WTC11 (cell line): Measurements from ENCODE around the gene RTKN2. TPM values are rescaled to one million over a fixed set of nuclear protein-coding genes. Genes with fewer than 3 reads are reported as not detected.

ENCODE experiments used
- ATAC-seq: fragments of 200-7000 bp; cut with Tn5 transposase; 2 replicates; pipeline ENCODE4 v1.10.0; 2021; ENCODE audit warnings: mild to moderate bottlenecking, moderate library complexity
- CTCF ChIA-PET: fragments of 300-600 bp; sonication (Branson Sonifier 250); formaldehyde crosslinking; loops from one replicate; lab custom pipeline; 2021; ENCODE audit warnings: antibody characterized with exemption; lab: Charles Lee
- POLR2A ChIA-PET: fragments of 350-600 bp; sonication (Branson Sonifier 250); formaldehyde crosslinking; loops from one replicate; lab custom pipeline; 2021; ENCODE audit warnings: antibody characterized with exemption; lab: Charles Lee
- DNase-seq: peaks from one replicate; pipeline ENCODE4 v3.0.0; 2021; ENCODE audit warnings: low spot score
- H3K27ac Mint-ChIP-seq: 2 replicates; pipeline ENCODE4 v1.8.0; 2021; ENCODE audit warnings: mixed read lengths
- H3K27me3 Mint-ChIP-seq: 2 replicates; pipeline ENCODE4 v1.8.0; 2021; ENCODE audit warnings: low read depth, mild to moderate bottlenecking, moderate library complexity, mixed read lengths
- H3K36me3 Mint-ChIP-seq: 2 replicates; pipeline ENCODE4 v1.8.0; 2021; ENCODE audit warnings: mixed read lengths
- H3K4me1 Mint-ChIP-seq: 2 replicates; pipeline ENCODE4 v1.8.0; 2022; ENCODE audit warnings: mixed read lengths
- H3K4me3 Mint-ChIP-seq: 2 replicates; pipeline ENCODE4 v1.8.0; 2021; ENCODE audit warnings: mild to moderate bottlenecking, moderate library complexity, mixed read lengths
- H3K9me3 Mint-ChIP-seq: 2 replicates; pipeline ENCODE4 v1.8.0; 2021; ENCODE audit warnings: mixed read lengths
- ATF6 ChIP-seq: sonication (generic); formaldehyde crosslinking; IDR thresholded peaks from 2 replicates; pipeline ENCODE4 v1.8.1; 2023; ENCODE audit warnings: mild to moderate bottlenecking, missing genetic modification reagents
- CBFB ChIP-seq: sonication (generic); formaldehyde crosslinking; IDR thresholded peaks from 2 replicates; pipeline ENCODE4 v1.8.1; 2022; ENCODE audit warnings: mild to moderate bottlenecking, low read depth, missing genetic modification reagents
- E2F5 ChIP-seq: sonication (generic); formaldehyde crosslinking; IDR thresholded peaks from 2 replicates; pipeline ENCODE4 v1.8.1; 2022; ENCODE audit warnings: mild to moderate bottlenecking, moderate library complexity, missing genetic modification reagents
- EMX1 ChIP-seq: fragments of 250-450 bp; sonication (Bioruptor Pico); IDR thresholded peaks from 2 replicates; pipeline ENCODE4 v1.8.0; 2021; ENCODE audit warnings: mild to moderate bottlenecking
- ETV6 ChIP-seq: sonication (generic); formaldehyde crosslinking; IDR thresholded peaks from 2 replicates; pipeline ENCODE4 v1.8.1; 2022; ENCODE audit warnings: mild to moderate bottlenecking, missing genetic modification reagents
- GTF2I ChIP-seq: fragments of 250-450 bp; sonication (Bioruptor Pico); conservative IDR thresholded peaks from 2 replicates; pipeline ENCODE4 v1.4.0; 2021; ENCODE audit warnings: mild to moderate bottlenecking
- NFE2L1 ChIP-seq: sonication (generic); formaldehyde crosslinking; IDR thresholded peaks from 2 replicates; pipeline ENCODE4 v1.8.1; 2023; ENCODE audit warnings: missing genetic modification reagents
- PRRX2 ChIP-seq: fragments of 250-450 bp; sonication (Bioruptor Pico); IDR thresholded peaks from 2 replicates; pipeline ENCODE4 v1.8.0; 2021; ENCODE audit warnings: mild to moderate bottlenecking
- RORB ChIP-seq: fragments of 250-450 bp; sonication (Bioruptor Pico); IDR thresholded peaks from 2 replicates; pipeline ENCODE4 v1.9.0; 2021; ENCODE audit warnings: mild to moderate bottlenecking
- USF1 ChIP-seq: sonication (generic); formaldehyde crosslinking; IDR thresholded peaks from 2 replicates; pipeline ENCODE4 v1.8.0; 2022; ENCODE audit warnings: mild to moderate bottlenecking, missing genetic modification reagents
- ZNF232 ChIP-seq: sonication (generic); formaldehyde crosslinking; IDR thresholded peaks from 2 replicates; pipeline ENCODE4 v1.8.0; 2022; ENCODE audit warnings: mild to moderate bottlenecking, missing genetic modification reagents
- ZNF281 ChIP-seq: sonication (generic); formaldehyde crosslinking; IDR thresholded peaks from 2 replicates; pipeline ENCODE4 v1.8.0; 2023; ENCODE audit warnings: mild to moderate bottlenecking, missing genetic modification reagents
- ZNF317 ChIP-seq: sonication (generic); formaldehyde crosslinking; IDR thresholded peaks from 2 replicates; pipeline ENCODE4 v1.8.1; 2023; ENCODE audit warnings: low read depth, mild to moderate bottlenecking, moderate library complexity, missing genetic modification reagents, borderline replicate concordance
- ZNF532 ChIP-seq: fragments of 250-450 bp; sonication (Bioruptor Pico); IDR thresholded peaks from 2 replicates; pipeline ENCODE4 v1.9.0; 2021; ENCODE audit warnings: mild to moderate bottlenecking, borderline replicate concordance
- ZNF671 ChIP-seq: fragments of 250-450 bp; sonication (Bioruptor Pico); IDR thresholded peaks from 2 replicates; pipeline ENCODE4 v1.8.0; 2021; ENCODE audit warnings: mild to moderate bottlenecking
- total RNA-seq: library from RNA; stranded (reverse); gene quantifications from 3 replicates; pipeline ENCODE4 v1.2.3, GENCODE V29; 2021

The RTKN2 gene
- total RNA-seq, 1 experiment from 2014 or later, result 20.5 TPM

- ChIA-PET CTCF (interaction anchor here (1.3 kb wide), 1 partner anchor 195 kb away, joined by 5 read pairs; no protein-coding TSS in a partner anchor), POLR2A (no interaction called here)
- ATAC-seq, result no peak
- Mint-ChIP-seq H3K36me3 (no peaks in the 10 kb centered on the region; the same call in 1 of the 2 replicates), H3K27ac (peak overlapping the region; percentile 29), H3K4me3 (no peak overlapping the region), H3K9me3 (no peaks in the 10 kb centered on the region), H3K27me3 (no peaks in the 10 kb centered on the region), H3K4me1 (peaks cover 14% of the 10 kb centered on the region)
- TF ChIP-seq ZNF532 (CRISPR knock-in tag) (no peak), ZNF317 (no peak), GTF2I (no peak), NFE2L1 (CRISPR knock-in tag) (no peak), ZNF232 (CRISPR knock-in tag) (no peak), CBFB (no peak), RORB (CRISPR knock-in tag) (no peak), ATF6 (CRISPR knock-in tag) (no peak), E2F5 (no peak), USF1 (CRISPR knock-in tag) (no peak), ZNF671 (CRISPR knock-in tag) (no peak), ETV6 (CRISPR knock-in tag) (no peak), EMX1 (CRISPR knock-in tag) (no peak), ZNF281 (CRISPR knock-in tag) (no peak), PRRX2 (CRISPR knock-in tag) (no peak)
- DNase-seq, result no peak
These were observed 34.5 kb downstream of the RTKN2 start for GRCh38 chr10:62234077-62234605.
